Heart right ventricle (tissue), 16 donors: Measurements from ENCODE around the gene LZIC. TPM values are rescaled to one million over a fixed set of nuclear protein-coding genes. Genes with fewer than 3 reads are reported as not detected.

Experiments
- ATAC-seq, 8 donors: fragments of 200-7000 bp; cut with Tn5 transposase; one replicate each; pipeline ENCODE4 v1.9.1; 2020; ENCODE audit warnings: mild to moderate bottlenecking in 8 of 8, moderate library complexity in 8 of 8, moderate number of reproducible peaks in 1 of 8
- DNase-seq, 2 donors: peaks; one replicate each; pipeline ENCODE4 v3.0.0-alpha.2; 2020
- H3K27ac ChIP-seq, 10 donors: fragments of 200-600 bp; sonication (generic) in 2 of 10; one replicate each; pipeline versions ENCODE4 v1.5.0 to v1.8.0; 2020 to 2022; ENCODE audit warnings: mild to moderate bottlenecking in 3 of 10
- H3K27me3 ChIP-seq, 7 donors: fragments of 200-600 bp; one replicate each; pipeline ENCODE4 v1.8.0; 2021 to 2022; ENCODE audit warnings: mild to moderate bottlenecking in 2 of 7
- H3K36me3 ChIP-seq, 9 donors: fragments of 200-600 bp; sonication (generic) in 1 of 9; one replicate each; pipeline versions ENCODE4 v1.5.0 to v1.8.0; 2020 to 2022; ENCODE audit warnings: mild to moderate bottlenecking in 2 of 9
- H3K4me1 ChIP-seq, 9 donors: fragments of 200-600 bp; sonication (generic) in 1 of 9; one replicate each; pipeline versions ENCODE4 v1.5.0 to v1.8.0; 2020 to 2022; ENCODE audit warnings: mild to moderate bottlenecking in 4 of 9
- H3K4me3 ChIP-seq, 10 donors: fragments of 200-600 bp; sonication (generic) in 2 of 10; one replicate each; pipeline versions ENCODE4 v1.5.0 to v1.8.0; 2020 to 2022; ENCODE audit warnings: mild to moderate bottlenecking in 7 of 10, moderate library complexity in 2 of 10
- H3K9me3 ChIP-seq, 11 donors: fragments of 200-600 bp in 10 of 11; sonication (generic) in 2 of 11; one replicate each; pipeline versions ENCODE4 v1.5.0 to v1.8.0; 2013 to 2022; ENCODE audit warnings: mild to moderate bottlenecking in 2 of 11, control low read depth in 1 of 11, moderate library complexity in 1 of 11
- WGBS, 2 donors: extraction: QIAGEN DNeasy Blood & Tissue Kit; methylation state at CpG; one replicate each; pipeline ENCODE4 v1.1.7; 2013; ENCODE audit warnings: inconsistent platforms in 1 of 2; 5-methylcytosine and 5-hydroxymethylcytosine counted together
- intact Hi-C, 10 donors: fragments of 100-400 bp; cut with DNase I; formaldehyde crosslinking; loops; one replicate each; pipeline versions ENCODE4 v1.11.1 to v1.14.2; 2022
- polyA plus RNA-seq, 2 donors: library from polyadenylated mRNA; stranded (reverse); fragments of 200-250 nt; gene quantifications; one replicate each; pipeline ENCODE4 v1.2.3, GENCODE V29; 2013
- total RNA-seq, 10 donors: library from RNA; stranded (reverse); fragmentation: NEBNext Ultra II Directional in 3 of 10; extraction: Animal tissue kit (Norgen Biotek cat#: 25700) in 3 of 10; gene quantifications; one replicate each; pipeline versions ENCODE4 v1.2.1 to v1.2.4, GENCODE V29; 2021 to 2023
- TF ChIP-seq, protein P1 (sequence below), 9 donors: fragments of 200-600 bp; sonication (generic) in 2 of 9; IDR thresholded peaks; one replicate each; pipeline versions ENCODE4 v1.5.0 to v1.8.0; 2021 to 2022; ENCODE audit warnings: antibody characterized with exemption in 9 of 9, mild to moderate bottlenecking in 5 of 9, moderate library complexity in 1 of 9
- donor health status: Arrhythmogenic right ventricular cardiomyopathy.
- donor health status: ischemic (EF 13 %, LVEDD 7.1; RV severe dilation, severe dysfunction).
- donor health status: healthy with polysubstance abuse.
- donor health status: DM: no; HTN: yes; CAD: no.
- donor health status: DM: no; HTN: no; CAD: no.
- donor health status: ischemic (EF 25% LVEDD 6.9; RV normal size, moderate dysfunction).
- donor health status: ischemic (EF 25% LVEDD 5.7; RV mildly dilated, moderate dysfunction).
- donor health status: healthy.
- donor health status: DM: yes; HTN: yes; CAD: no.
- donor health status: Ischemic cardiomyopathy.
- donor health status: ischemic (EF 35%, LVEDD 5.7; RV mildly dilated, moderate dysfunction).
- donor health status: nonischemic (EF 11% LVEDD 7.7; RV severe dilation, severe dysfunction).
- donor health status: DM: yes; HTN: yes; CAD: no.
- donor health status: PGD.
- donor health status: ischemic (EF 29% LVEDD 5.4; RV normal size, mild dysfunction).
- donor health status: nonischemic (EF 23%, LVEDD 6.1; RV moderate dilation, normal function).

LZIC gene
- total and polyA plus RNA-seq, 12 donors: 13.4 to 38.0 (median 31.9) TPM

DNA sequence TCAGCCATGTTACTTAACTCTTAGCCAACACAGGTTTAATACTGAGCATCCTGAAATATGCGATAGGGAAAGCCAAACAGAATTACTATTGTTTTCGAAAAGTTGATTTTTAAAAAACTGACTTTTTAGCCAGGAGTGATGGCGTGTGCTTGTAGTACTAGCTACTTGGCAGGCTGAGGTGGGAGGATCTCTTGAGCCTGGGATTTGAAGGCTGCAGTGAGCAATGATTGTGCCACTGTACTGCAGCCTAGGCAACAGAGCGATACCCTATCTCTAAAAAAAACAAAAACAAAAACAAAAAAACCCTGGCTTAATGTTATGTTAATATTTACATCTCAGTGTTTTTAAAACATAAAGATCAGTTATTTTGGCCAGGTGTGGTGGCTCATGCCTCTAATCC lies 16.8 kb upstream of the LZIC start:
- no peak for DNase-seq
- Histone ChIP-seq H3K36me3 (peaks cover 0 to 13% (median 0%) of the 10 kb centered on the region in 9 donors), H3K27ac (no peak overlapping the region), H3K9me3 (no peaks in the 10 kb centered on the region), H3K4me1 (peaks cover 0 to 5% (median 0%) of the 10 kb centered on the region in 9 donors), H3K4me3 (no peak overlapping the region), H3K27me3 (no peaks in the 10 kb centered on the region)
- ATAC-seq: no peak
- intact Hi-C loops: loop anchor here in 1 of 10 donors (5.0 kb wide), 1 partner anchor 37 kb away; the partner anchor contains the start of gene RBP7
- TF ChIP-seq, protein P1, sequence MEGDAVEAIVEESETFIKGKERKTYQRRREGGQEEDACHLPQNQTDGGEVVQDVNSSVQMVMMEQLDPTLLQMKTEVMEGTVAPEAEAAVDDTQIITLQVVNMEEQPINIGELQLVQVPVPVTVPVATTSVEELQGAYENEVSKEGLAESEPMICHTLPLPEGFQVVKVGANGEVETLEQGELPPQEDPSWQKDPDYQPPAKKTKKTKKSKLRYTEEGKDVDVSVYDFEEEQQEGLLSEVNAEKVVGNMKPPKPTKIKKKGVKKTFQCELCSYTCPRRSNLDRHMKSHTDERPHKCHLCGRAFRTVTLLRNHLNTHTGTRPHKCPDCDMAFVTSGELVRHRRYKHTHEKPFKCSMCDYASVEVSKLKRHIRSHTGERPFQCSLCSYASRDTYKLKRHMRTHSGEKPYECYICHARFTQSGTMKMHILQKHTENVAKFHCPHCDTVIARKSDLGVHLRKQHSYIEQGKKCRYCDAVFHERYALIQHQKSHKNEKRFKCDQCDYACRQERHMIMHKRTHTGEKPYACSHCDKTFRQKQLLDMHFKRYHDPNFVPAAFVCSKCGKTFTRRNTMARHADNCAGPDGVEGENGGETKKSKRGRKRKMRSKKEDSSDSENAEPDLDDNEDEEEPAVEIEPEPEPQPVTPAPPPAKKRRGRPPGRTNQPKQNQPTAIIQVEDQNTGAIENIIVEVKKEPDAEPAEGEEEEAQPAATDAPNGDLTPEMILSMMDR (IDR thresholded peaks at IDR 0.05): no peak
- WGBS, 2 donors: 78 to 90% methylated on average over 4 of the region's 4 CpGs

DNA sequence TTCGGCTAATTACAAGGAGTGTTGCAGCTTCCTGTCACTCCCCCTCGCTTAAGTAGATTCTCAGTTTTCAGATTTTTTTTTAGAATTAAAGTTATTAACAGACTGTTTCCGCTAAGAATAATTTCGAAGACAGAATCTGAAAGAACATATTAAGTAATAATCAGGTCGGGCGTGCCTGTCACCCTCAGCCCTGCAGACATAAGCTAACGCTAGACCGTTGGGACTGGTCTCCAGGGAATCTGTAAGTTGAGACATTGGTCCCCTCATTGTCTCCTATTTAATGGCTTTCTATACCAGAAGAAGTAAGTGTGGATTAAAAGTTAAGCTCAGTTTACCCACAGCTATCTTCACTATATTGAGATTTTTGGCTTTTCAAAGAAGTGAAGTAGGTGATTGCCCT lies 14.5 kb upstream of the LZIC start:
- TF ChIP-seq, protein P1 (IDR thresholded peaks at IDR 0.05): no peak
- Histone ChIP-seq H3K4me3 (no peak overlapping the region), H3K4me1 (peaks cover 0 to 5% (median 0%) of the 10 kb centered on the region in 9 donors), H3K27me3 (no peaks in the 10 kb centered on the region), H3K36me3 (peaks cover 0 to 12% (median 0%) of the 10 kb centered on the region in 9 donors), H3K27ac (no peak overlapping the region), H3K9me3 (no peaks in the 10 kb centered on the region)
- ATAC-seq: no peak
- intact Hi-C loops: loop anchor here in 1 of 10 donors (5.0 kb wide), 1 partner anchor 35 kb away; no protein-coding TSS in a partner anchor
- no peak for DNase-seq
- WGBS, 2 donors: 67 to 75% methylated on average over 8 of the region's 8 CpGs

DNA sequence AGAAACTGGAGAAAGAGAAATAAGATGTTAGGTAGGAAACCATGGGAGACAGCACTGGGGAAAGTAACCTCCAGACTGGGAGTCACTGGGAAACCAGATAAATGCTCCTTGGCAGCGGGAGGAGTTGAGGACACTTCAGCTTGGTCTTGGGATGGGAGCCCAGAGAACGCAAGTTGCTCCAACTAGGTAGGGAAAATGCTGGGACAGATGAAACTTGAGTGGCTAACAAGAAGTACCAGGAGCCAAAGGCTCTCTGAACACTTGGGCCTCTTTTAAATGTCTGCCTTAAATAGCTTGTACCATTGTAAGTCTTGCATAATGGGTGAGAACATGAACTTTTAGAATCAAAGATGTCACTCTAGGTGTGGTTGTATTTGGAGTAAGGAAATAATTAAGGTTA lies 3.1 kb upstream of the LZIC start:
- 96 to 98% methylated on average over 2 of the region's 2 CpGs for WGBS, 2 donors
- no peak for ATAC-seq
- Histone ChIP-seq H3K27me3 (no peaks in the 10 kb centered on the region), H3K4me1 (peaks cover 5 to 42% (median 30%) of the 10 kb centered on the region in 9 donors), H3K36me3 (peaks cover 0 to 26% (median 0%) of the 10 kb centered on the region in 9 donors), H3K27ac (no peak overlapping the region), H3K4me3 (no peak overlapping the region), H3K9me3 (no peaks in the 10 kb centered on the region)
- intact Hi-C loops: loop anchor here in 3 of 10 donors (10.0 kb wide), 3 partner anchors 72 to 388 kb away; no protein-coding TSS in a partner anchor
- TF ChIP-seq, protein P1 (IDR thresholded peaks at IDR 0.05): no peak
- DNase-seq: no peak

DNA sequence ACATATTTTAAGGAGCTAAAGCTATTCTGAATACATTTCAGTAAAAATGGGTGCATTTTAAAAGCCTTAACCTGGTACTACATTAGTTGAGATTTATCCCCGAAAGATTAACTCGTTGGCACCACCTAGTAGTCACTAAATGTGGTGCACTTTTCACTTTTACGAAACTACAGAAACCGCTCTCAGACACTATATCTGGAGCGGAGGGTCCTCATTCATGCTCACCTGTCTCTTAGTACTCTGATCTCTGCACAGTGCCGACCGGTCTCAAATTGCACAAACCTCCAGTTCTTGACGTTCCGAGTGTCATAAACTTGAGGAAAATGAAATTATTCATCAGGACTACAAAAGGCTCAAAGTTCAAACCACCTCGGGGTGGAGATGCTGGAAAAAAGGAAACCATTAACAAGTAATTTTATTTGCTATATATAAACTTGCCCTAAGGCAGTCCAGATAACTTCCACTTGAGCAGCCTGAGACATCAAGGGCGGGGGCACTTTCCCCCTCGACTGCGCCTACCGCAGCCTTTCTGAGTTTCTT lies 722 bp downstream of the LZIC start:
- WGBS, 2 donors: 0 to 1% methylated on average over 14 of the region's 14 CpGs
- H3K4me3 ChIP-seq: peak overlapping the region; percentile 68 to 93 (median 78)
- no peaks in the 10 kb centered on the region for H3K27me3 ChIP-seq
- TF ChIP-seq, protein P1 (IDR thresholded peaks at IDR 0.05): peak in 7 of 9 donors; percentile 34 to 60 (median 44)
- intact Hi-C loops: loop anchor here in 6 of 10 donors (2.0 to 10.0 kb wide), 6 partner anchors 65 to 392 kb away; partner anchors contain the start of gene UBE4B (in 2 of the 6)
- peaks cover 4 to 32% (median 18%) of the 10 kb centered on the region in 9 donors for H3K4me1 ChIP-seq
- no peaks in the 10 kb centered on the region for H3K9me3 ChIP-seq
- peaks cover 0 to 47% (median 7%) of the 10 kb centered on the region in 9 donors for H3K36me3 ChIP-seq
- peak overlapping the region; percentile 33 to 97 (median 92) for H3K27ac ChIP-seq
- peak in 7 of 8 donors; percentile 5 to 58 (median 23) for ATAC-seq
- DNase-seq: no peak
